NCI-H524 (cell line): ENCODE measurements around the gene MARCHF3.
"Not testable (repeated sequence)": the region's sequence is repeated elsewhere in the genome, so short reads cannot be mapped to it uniquely, and the experiment has no call there.

Experiments used
- DNase-seq, 2 experiments: peaks; one replicate each; lab custom pipeline; 2025; lab: John Stamatoyannopoulos, UW

MARCHF3 gene

GRCh38 chr5:127046343-127047072, 16.1 kb upstream of the MARCHF3 start:
- DNase-seq: no peak

- no peak for DNase-seq
Observed at GRCh38 chr5:127042593-127042992, 12.2 kb upstream of the MARCHF3 start.

GRCh38 chr5:127041571-127041970, 11.2 kb upstream of the MARCHF3 start:
- no peak for DNase-seq

- no peak for DNase-seq
Observed at GRCh38 chr5:127040796-127041520, 10.6 kb upstream of the MARCHF3 start.

GRCh38 chr5:127038550-127038949, 8.2 kb upstream of the MARCHF3 start:
- no peak for DNase-seq

- DNase-seq: peak in 1 of 2 experiments; percentile 15
Observed at GRCh38 chr5:127031863-127032232, 1.5 kb upstream of the MARCHF3 start.

GRCh38 chr5:127031147-127031862, 947 bp upstream of the MARCHF3 start:
- DNase-seq: no peak

- DNase-seq: peak; percentile 53
Observed at GRCh38 chr5:127029581-127030258, 638 bp downstream of the MARCHF3 start.

GRCh38 chr5:127028822-127029457, 1.4 kb downstream of the MARCHF3 start:
- peak; percentile 53 to 77 for DNase-seq

- DNase-seq: no peak
Observed at GRCh38 chr5:127027539-127027938, 2.8 kb downstream of the MARCHF3 start.

- DNase-seq: no peak
Observed at GRCh38 chr5:127026166-127026565, 4.2 kb downstream of the MARCHF3 start.

GRCh38 chr5:127025467-127025866, 4.9 kb downstream of the MARCHF3 start:
- no peak for DNase-seq

GRCh38 chr5:127024821-127025220, 5.5 kb downstream of the MARCHF3 start:
- no peak for DNase-seq

- DNase-seq: not testable (repeated sequence)
Observed at GRCh38 chr5:127023552-127024191, 6.7 kb downstream of the MARCHF3 start.

GRCh38 chr5:127022846-127023245, 7.5 kb downstream of the MARCHF3 start:
- no peak for DNase-seq

GRCh38 chr5:127019928-127020327, 10.4 kb downstream of the MARCHF3 start:
- peak; percentile 92 to 98 for DNase-seq

GRCh38 chr5:127016722-127017121, 13.6 kb downstream of the MARCHF3 start:
- DNase-seq: not testable (repeated sequence)

GRCh38 chr5:127015716-127016115, 14.6 kb downstream of the MARCHF3 start:
- no peak for DNase-seq

- peak in 1 of 2 experiments; percentile 42 for DNase-seq
Observed at GRCh38 chr5:127014573-127014972, 15.8 kb downstream of the MARCHF3 start.

- no peak for DNase-seq
Observed at GRCh38 chr5:127013407-127013806, 17.0 kb downstream of the MARCHF3 start.

- DNase-seq: no peak
Observed at GRCh38 chr5:127012916-127013315, 17.4 kb downstream of the MARCHF3 start.
